Neuron (in vitro differentiated cells): ENCODE results near the gene TFIP11.

Experiments
- H2AFZ ChIP-seq: one replicate; pipeline ENCODE4 v1.6.1; 2013; ENCODE audit warnings: low read depth, mild to moderate bottlenecking, inconsistent platforms, low read length, moderate library complexity
- H3K27me3 ChIP-seq: one replicate; pipeline ENCODE4 v1.6.1; 2013; ENCODE audit warnings: low read length; ENCODE audit not compliant: insufficient read depth
- H3K36me3 ChIP-seq: one replicate; pipeline ENCODE4 v1.6.1; 2013; ENCODE audit warnings: low read length; ENCODE audit not compliant: insufficient read depth
- H3K4me1 ChIP-seq: one replicate; pipeline ENCODE4 v1.6.1; 2013; ENCODE audit warnings: low read length; ENCODE audit not compliant: insufficient read depth
- H3K4me3 ChIP-seq: 2 replicates; pipeline ENCODE4 v1.5.1; 2013; ENCODE audit warnings: mild to moderate bottlenecking, low read length, moderate library complexity
- H3K9me3 ChIP-seq: one replicate; pipeline ENCODE4 v1.6.1; 2013; ENCODE audit warnings: low read length

The TFIP11 gene

GRCh38 chr22:26514419-26515161 lies 2.3 kb upstream of the TFIP11 start:
- Histone ChIP-seq H3K36me3 (peaks cover 8% of the 10 kb centered on the region), H3K4me1 (peaks cover 22% of the 10 kb centered on the region), H3K4me3 (no peak overlapping the region), H3K9me3 (no peaks in the 10 kb centered on the region), H2AFZ (no peak overlapping the region), H3K27me3 (no peaks in the 10 kb centered on the region)

DNA sequence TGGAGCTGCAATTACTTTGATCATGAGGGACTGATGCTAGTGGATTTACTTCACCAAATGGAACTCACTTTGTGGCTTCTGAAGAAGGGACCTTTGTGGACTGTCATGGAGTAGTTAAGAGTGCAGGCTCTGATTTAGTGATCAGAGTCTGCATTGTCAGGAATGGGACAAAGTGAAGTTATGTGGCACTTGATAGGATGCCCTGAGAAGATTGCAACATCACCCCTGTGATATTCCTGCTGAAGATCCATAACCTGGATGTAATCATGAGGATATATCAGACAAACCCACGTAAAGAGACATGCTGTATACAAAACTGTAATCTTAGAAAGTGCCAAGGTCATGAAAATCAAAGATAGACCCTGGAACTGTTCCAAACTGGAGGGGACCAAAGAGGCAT lies 1.6 kb upstream of the TFIP11 start:
- H3K4me3 ChIP-seq: peak overlapping the region; percentile 94
- H3K4me1 ChIP-seq: peaks cover 22% of the 10 kb centered on the region
- H2AFZ ChIP-seq: no peak overlapping the region
- no peaks in the 10 kb centered on the region for H3K27me3 ChIP-seq
- H3K9me3 ChIP-seq: no peaks in the 10 kb centered on the region
- peaks cover 16% of the 10 kb centered on the region for H3K36me3 ChIP-seq

DNA sequence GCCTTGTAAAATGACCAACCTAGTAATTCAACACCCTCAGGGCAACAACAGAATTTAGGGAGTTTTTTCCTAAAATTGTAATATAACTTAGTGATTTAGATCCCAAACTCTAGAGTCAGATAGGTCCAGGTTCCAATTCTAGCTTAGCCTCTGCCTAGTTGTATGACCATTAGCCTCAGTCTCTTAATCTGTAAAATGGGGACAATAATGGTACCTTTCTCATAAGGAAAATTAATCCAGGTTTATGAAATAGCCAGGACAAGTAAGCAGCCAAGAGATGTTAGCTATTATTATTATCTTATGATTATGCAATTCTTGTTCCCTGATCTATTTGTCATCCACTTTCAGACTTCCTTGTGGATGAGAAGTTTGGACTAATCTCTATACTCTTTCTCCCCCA lies 4.1 kb downstream of the TFIP11 start:
- Histone ChIP-seq H2AFZ (no peak overlapping the region), H3K4me1 (peaks cover 16% of the 10 kb centered on the region), H3K36me3 (peaks cover 52% of the 10 kb centered on the region), H3K27me3 (no peaks in the 10 kb centered on the region), H3K9me3 (no peaks in the 10 kb centered on the region), H3K4me3 (no peak overlapping the region)

DNA sequence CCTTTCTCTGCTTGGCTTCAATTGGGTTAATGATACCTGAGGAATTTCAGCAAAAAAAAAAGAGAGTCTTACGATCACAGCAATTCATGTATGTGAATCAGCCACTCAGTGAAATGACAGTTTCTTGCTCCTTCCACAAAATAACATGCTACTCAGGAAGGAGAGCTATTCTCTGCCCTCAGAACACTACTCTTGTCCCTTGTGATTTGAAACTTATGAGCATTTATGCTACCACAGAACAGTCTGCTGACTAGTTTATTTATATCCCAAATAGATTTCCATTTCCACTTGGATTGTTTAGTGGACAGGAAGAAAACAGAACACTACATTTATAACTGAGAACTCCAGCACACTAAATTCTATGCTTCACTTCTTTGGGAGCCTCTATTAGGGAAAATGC lies 8.5 kb downstream of the TFIP11 start:
- Histone ChIP-seq H3K4me1 (peaks cover 6% of the 10 kb centered on the region), H2AFZ (no peak overlapping the region), H3K36me3 (peaks cover 73% of the 10 kb centered on the region)

DNA sequence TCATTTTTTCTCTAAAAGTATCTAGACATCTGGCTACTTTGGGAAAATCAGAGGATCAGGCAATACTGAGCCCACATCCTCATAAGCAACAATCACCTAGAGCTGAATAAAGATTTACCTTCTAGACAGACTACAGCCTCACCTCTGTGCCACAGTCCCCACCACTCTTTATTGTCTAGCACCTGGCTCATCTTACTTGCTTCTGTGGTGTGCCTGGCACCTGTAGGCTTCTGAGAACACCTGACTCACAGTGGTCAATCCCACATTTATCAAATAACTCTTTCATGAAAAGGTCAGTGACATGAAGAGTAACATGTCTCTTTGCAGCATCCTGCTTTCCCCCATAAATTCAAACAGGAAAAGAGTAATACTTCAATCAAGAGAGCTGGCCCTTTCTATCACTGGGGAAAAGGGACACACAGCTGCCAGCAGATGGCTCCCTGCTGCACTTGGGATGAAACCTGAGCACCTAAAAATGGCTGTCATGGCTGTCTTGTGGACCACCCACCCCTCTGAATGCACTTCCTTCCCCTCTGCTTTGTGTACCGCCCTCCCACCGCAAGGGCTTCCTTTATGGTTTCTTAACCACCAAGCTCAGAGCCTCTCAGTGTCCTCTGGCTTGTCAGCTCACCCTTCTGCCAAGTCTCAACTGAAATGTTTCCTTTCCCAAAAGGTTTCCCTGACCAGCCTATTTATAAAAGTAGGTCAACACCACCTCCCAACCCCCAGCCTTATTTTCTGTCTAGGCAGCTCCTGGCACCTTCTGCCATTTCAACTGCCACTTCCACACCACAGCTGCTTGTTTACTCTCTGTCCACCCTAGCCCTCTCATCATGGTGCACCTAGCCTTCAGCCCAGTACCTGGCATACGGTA lies 9.3 kb downstream of the TFIP11 start:
- H3K4me3 ChIP-seq: no peak overlapping the region
- no peaks in the 10 kb centered on the region for H3K9me3 ChIP-seq
- no peaks in the 10 kb centered on the region for H3K27me3 ChIP-seq
- H2AFZ ChIP-seq: no peak overlapping the region
- peaks cover 6% of the 10 kb centered on the region for H3K4me1 ChIP-seq
- peaks cover 69% of the 10 kb centered on the region for H3K36me3 ChIP-seq

More for the DNA sequence above, 8.5 kb downstream of the TFIP11 start:
- H3K4me3 ChIP-seq: no peak overlapping the region
- H3K9me3 ChIP-seq: no peaks in the 10 kb centered on the region
- H3K27me3 ChIP-seq: no peaks in the 10 kb centered on the region

DNA sequence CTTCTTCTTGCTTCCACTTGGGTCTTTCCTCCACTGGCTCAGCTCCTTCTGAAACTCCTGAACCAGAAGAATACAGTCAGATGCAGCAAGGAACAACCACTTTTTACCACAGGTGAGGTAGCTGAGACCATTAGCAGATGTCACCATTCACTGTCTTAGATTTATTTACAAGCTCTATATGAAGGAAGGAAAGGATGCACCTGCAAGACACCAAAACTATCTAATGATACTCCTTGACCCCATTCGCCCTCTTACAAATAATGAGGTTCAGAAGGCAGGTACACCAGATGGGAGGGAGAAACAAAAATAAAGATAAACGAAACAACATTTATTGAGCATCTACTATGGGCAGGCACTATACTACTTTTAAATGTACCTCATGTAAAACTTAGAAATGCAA lies 10.3 kb downstream of the TFIP11 start:
- H3K4me1 ChIP-seq: peaks cover 6% of the 10 kb centered on the region
- no peak overlapping the region for H2AFZ ChIP-seq
- no peak overlapping the region for H3K4me3 ChIP-seq
- peaks cover 70% of the 10 kb centered on the region for H3K36me3 ChIP-seq
- H3K9me3 ChIP-seq: no peaks in the 10 kb centered on the region
- no peaks in the 10 kb centered on the region for H3K27me3 ChIP-seq

DNA sequence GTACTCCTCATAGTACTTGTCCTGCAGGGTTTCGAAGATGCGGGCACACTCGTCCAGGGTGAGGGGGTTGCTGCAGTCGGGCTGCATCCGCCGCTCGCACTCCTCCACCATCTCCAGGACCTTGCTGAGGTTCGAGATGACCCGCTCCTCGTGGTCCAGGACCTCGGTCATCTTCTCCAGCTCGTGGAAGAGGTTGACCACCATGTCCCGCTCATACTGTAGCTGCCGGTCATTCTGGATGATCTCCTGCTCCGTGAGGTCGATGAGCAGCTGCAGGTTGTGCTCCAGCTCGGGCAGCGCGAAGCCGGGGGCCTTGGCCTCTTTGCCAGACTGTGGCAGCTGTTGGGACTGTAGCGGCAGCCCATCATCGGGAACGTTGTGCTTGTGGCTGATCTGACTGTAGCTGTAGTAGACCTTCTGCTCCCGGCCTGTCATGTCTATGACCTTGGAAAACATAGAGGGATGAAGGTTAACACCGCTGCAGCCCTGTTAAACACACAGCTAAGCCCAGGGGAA lies 13.0 kb downstream of the TFIP11 start:
- H3K36me3 ChIP-seq: peaks cover 74% of the 10 kb centered on the region
- H3K4me3 ChIP-seq: no peak overlapping the region
- H3K27me3 ChIP-seq: no peaks in the 10 kb centered on the region
- H2AFZ ChIP-seq: no peak overlapping the region
- peaks cover 6% of the 10 kb centered on the region for H3K4me1 ChIP-seq
- H3K9me3 ChIP-seq: no peaks in the 10 kb centered on the region

DNA sequence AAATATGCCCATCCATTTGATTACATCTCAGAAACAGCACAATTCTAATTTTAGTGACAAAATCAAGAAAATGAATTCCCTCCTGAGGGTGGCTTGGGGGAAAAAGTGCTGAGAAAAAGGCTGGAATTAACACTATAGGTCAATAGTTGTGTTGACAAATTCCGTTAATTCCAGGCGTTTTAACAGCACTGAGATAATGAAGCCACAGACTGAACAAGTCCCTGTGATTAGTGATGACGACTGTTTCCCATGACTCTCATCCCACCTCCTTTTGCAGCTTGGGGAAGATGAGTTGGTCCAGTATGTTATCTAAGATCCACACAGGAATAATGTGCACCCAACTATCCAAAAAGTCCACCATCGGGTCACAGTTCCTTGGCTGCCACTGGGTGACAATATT lies 15.8 kb downstream of the TFIP11 start:
- Histone ChIP-seq H3K36me3 (peaks cover 76% of the 10 kb centered on the region), H2AFZ (no peak overlapping the region), H3K9me3 (no peaks in the 10 kb centered on the region), H3K4me1 (no peaks in the 10 kb centered on the region), H3K27me3 (no peaks in the 10 kb centered on the region), H3K4me3 (no peak overlapping the region)

- H3K27me3 ChIP-seq: no peaks in the 10 kb centered on the region
- peaks cover 78% of the 10 kb centered on the region for H3K36me3 ChIP-seq
Measured at GRCh38 chr22:26494506-26494905, 17.8 kb downstream of the TFIP11 start.

GRCh38 chr22:26492220-26492619 lies 20.1 kb downstream of the TFIP11 start:
- Histone ChIP-seq H2AFZ (no peak overlapping the region), H3K9me3 (no peaks in the 10 kb centered on the region), H3K4me1 (no peaks in the 10 kb centered on the region), H3K36me3 (peaks cover 88% of the 10 kb centered on the region), H3K4me3 (no peak overlapping the region), H3K27me3 (no peaks in the 10 kb centered on the region)

More at GRCh38 chr22:26494506-26494905, 17.8 kb downstream of the TFIP11 start:
- Histone ChIP-seq H3K4me1 (no peaks in the 10 kb centered on the region), H3K4me3 (no peak overlapping the region), H3K9me3 (no peaks in the 10 kb centered on the region), H2AFZ (no peak overlapping the region)

DNA sequence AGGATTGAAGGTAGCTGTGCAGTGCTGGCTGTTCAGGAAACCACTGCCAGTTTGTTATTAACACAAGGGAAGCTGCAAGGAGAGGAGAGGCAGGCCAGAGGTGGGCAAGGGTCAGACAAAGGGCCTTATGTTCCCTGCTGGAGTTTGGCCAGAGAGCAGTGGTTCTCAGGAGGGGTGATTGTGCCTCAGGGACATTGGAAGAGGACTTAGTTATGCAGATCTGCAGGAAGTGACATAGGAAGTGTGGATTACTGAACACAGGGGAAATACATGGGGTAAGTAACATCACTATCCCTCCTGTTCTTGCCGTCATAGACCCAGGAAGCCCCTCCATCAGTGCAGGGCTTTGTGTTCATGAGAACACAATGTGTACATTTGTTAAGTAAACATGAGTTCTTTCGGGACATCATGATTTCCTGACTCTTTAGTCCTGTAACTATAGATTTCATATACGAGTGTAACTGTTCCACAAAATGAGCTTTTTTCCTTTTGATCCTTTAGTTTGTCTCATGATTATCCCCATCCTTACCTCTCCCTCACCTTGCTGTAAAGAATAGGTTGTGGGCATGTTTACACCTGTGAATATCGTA lies 22.7 kb downstream of the TFIP11 start:
- peaks cover 67% of the 10 kb centered on the region for H3K36me3 ChIP-seq
- no peak overlapping the region for H3K4me3 ChIP-seq

GRCh38 chr22:26487996-26488395 lies 24.3 kb downstream of the TFIP11 start:
- H3K36me3 ChIP-seq: peaks cover 53% of the 10 kb centered on the region
- H3K27me3 ChIP-seq: no peaks in the 10 kb centered on the region

More for the DNA sequence above, 22.7 kb downstream of the TFIP11 start:
- Histone ChIP-seq H3K9me3 (no peaks in the 10 kb centered on the region), H2AFZ (no peak overlapping the region), H3K4me1 (peaks cover 7% of the 10 kb centered on the region), H3K27me3 (no peaks in the 10 kb centered on the region)

DNA sequence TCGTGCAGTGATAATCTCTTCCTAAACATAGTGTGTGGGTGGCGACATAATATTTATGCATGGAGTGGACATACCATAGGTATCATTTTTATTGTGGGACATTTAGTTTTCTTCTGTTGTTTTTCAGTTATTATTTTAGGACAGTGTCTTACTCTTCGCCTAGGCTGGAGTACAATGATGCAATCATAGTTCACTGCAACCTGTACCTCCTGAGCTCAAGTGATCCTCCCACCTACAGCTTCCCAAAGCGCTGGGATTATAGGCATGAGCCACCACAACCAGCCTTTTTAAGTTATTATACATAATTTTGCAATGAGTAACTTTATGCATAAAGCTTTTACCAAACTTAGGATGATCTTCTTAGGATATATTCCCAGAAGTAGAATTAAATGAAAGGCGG lies 25.9 kb downstream of the TFIP11 start:
- Histone ChIP-seq H3K4me3 (no peak overlapping the region), H3K9me3 (no peaks in the 10 kb centered on the region), H3K27me3 (no peaks in the 10 kb centered on the region), H3K4me1 (peaks cover 30% of the 10 kb centered on the region), H2AFZ (no peak overlapping the region), H3K36me3 (peaks cover 37% of the 10 kb centered on the region)

More at GRCh38 chr22:26487996-26488395, 24.3 kb downstream of the TFIP11 start:
- Histone ChIP-seq H3K4me1 (peaks cover 15% of the 10 kb centered on the region), H3K9me3 (no peaks in the 10 kb centered on the region), H3K4me3 (no peak overlapping the region), H2AFZ (no peak overlapping the region)
